ENCODE measurements around the gene PLBD2. TPM values are rescaled to one million over a fixed set of nuclear protein-coding genes. Genes with fewer than 3 reads are reported as not detected.

PLBD2 gene
- total RNA-seq, 1 experiment from 2014 or later, result 31.4 TPM

DNA sequence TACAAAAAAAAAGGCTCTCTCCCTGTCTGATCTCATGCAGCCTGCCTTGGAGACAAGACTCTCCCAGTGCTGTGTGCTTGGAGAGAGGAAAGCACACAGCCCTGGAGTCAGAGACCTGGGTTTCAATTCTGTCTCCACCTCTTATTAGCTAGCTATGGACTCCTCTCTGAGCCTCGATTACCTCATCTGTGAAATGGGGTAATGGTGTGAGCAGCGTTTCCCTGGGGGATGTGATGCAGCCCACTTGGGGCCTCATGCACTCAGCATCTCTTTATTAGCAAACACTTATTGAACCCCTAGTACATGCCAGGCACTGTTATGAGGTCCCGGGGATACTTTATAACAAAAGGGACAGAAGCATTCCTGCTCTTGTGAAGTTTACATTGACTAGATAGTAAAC lies 32.8 kb downstream of the PLBD2 start:
- Histone ChIP-seq H2BK120ac (ENCODE audit: low read depth, low read length, poor library complexity, severe bottlenecking) (no peak overlapping the region), H3K79me2 (ENCODE audit: insufficient read depth, low read length) (no peaks in the 10 kb centered on the region), H2BK12ac (ENCODE audit: insufficient read length, low read depth, low read length) (no peak overlapping the region), H2BK15ac (ENCODE audit: low read depth, low read length) (no peak overlapping the region), H4K5ac (ENCODE audit: insufficient read length, low read depth, low read length) (no peak overlapping the region), H3K9me3 (ENCODE audit: control insufficient read depth, low read depth, low read length) (no peaks in the 10 kb centered on the region), H3K18ac (ENCODE audit: insufficient read length, low read depth, low read length) (no peak overlapping the region), H3K79me1 (ENCODE audit: insufficient read depth, low read depth, low read length, poor library complexity, severe bottlenecking) (no peaks in the 10 kb centered on the region), H3K9ac (ENCODE audit: extremely low read depth, insufficient read length, low read length) (no peak overlapping the region), H3K4me1 (ENCODE audit: insufficient read depth, low read length) (no peaks in the 10 kb centered on the region), H2AK5ac (ENCODE audit: insufficient read length, low read length) (no peak overlapping the region), H3K23ac (ENCODE audit: insufficient read length, low read depth, low read length) (no peak overlapping the region), H3T11ph (ENCODE audit: low read length) (no peak overlapping the region), H3K4me2 (ENCODE audit: insufficient read depth, insufficient read length, low read length) (no peak overlapping the region), H3K27me3 (ENCODE audit: insufficient read depth, low read length) (no peaks in the 10 kb centered on the region), H4K91ac (ENCODE audit: insufficient read length, low read depth, low read length) (no peak overlapping the region), H3K56ac (ENCODE audit: insufficient read length, low read depth, low read length) (no peak overlapping the region), H3K4ac (ENCODE audit: low read depth, low read length) (no peak overlapping the region), H3K23me2 (ENCODE audit: insufficient read length, low read depth, low read length, poor library complexity, severe bottlenecking) (no peaks in the 10 kb centered on the region), H2AFZ (ENCODE audit: low read length) (no peak overlapping the region), H2BK5ac (ENCODE audit: insufficient read length, low read length) (no peak overlapping the region), H4K20me1 (ENCODE audit: control insufficient read depth, insufficient read depth, insufficient read length) (no peaks in the 10 kb centered on the region), H3K27ac (ENCODE audit: insufficient read length, low read depth, low read length) (no peak overlapping the region), H2BK20ac (ENCODE audit: low read depth, low read length, poor library complexity, severe bottlenecking) (no peak overlapping the region), H4K8ac (replicated peaks; ENCODE audit: insufficient read length, low read depth, low read length) (no peak overlapping the region), H3K14ac (ENCODE audit: insufficient read depth, low read length) (no peak overlapping the region)
- no peak for DNase-seq
- H3K36me3 Mint-ChIP-seq (ENCODE audit: insufficient read depth in 1 of 3, low read depth in 3 of 3), result peaks cover 0 to 18% (median 18%) of the 10 kb centered on the region in 3 experiments; a peak in 4 of 7 replicates
- no peak overlapping the region for H3K27ac Mint-ChIP-seq
- no CpG with 5 or more reads among the region's 3 CpGs for WGBS (ENCODE audit: extremely low coverage, insufficient read length, low lambda C conversion rate)
- H3K27me3 Mint-ChIP-seq (ENCODE audit: low read depth), result peaks cover 6% of the 10 kb centered on the region
- H3K4me3 Mint-ChIP-seq, result no peak overlapping the region
- no peaks in the 10 kb centered on the region for H3K9me3 Mint-ChIP-seq
- TF ChIP-seq, protein P1, sequence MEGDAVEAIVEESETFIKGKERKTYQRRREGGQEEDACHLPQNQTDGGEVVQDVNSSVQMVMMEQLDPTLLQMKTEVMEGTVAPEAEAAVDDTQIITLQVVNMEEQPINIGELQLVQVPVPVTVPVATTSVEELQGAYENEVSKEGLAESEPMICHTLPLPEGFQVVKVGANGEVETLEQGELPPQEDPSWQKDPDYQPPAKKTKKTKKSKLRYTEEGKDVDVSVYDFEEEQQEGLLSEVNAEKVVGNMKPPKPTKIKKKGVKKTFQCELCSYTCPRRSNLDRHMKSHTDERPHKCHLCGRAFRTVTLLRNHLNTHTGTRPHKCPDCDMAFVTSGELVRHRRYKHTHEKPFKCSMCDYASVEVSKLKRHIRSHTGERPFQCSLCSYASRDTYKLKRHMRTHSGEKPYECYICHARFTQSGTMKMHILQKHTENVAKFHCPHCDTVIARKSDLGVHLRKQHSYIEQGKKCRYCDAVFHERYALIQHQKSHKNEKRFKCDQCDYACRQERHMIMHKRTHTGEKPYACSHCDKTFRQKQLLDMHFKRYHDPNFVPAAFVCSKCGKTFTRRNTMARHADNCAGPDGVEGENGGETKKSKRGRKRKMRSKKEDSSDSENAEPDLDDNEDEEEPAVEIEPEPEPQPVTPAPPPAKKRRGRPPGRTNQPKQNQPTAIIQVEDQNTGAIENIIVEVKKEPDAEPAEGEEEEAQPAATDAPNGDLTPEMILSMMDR (conservative IDR thresholded peaks at IDR 0.05), result no peak
- peaks cover 2 to 6% of the 10 kb centered on the region in 2 experiments; a peak in 3 of 4 replicates for H3K4me1 Mint-ChIP-seq
